Dermis blood vessel endothelial cell (primary cell): ENCODE results near the gene TARBP1. TPM values are rescaled to one million over a fixed set of nuclear protein-coding genes. Genes with fewer than 3 reads are reported as not detected.
"Not testable (repeated sequence)": the region's sequence is repeated elsewhere in the genome, so short reads cannot be mapped to it uniquely, and the experiment has no call there.

Source experiments
- DNase-seq: peaks from one replicate; pipeline ENCODE4 v3.0.0; 2010
- total RNA-seq: library from RNA; depleted of rRNA; stranded (reverse); fragments of >200 nt; gene quantifications from 2 replicates; pipeline ENCODE4 v1.2.3, GENCODE V29; 2014

TARBP1 gene
- total RNA-seq, 1 donor from 2014 or later, result 23.3 TPM

GRCh38 chr1:234435620-234436019 is 43.4 kb downstream of the TARBP1 start:
- DNase-seq, result no peak

- DNase-seq, result no peak
Measured at GRCh38 chr1:234434706-234435105, 44.3 kb downstream of the TARBP1 start.

- DNase-seq, result peak; percentile 73
Measured at GRCh38 chr1:234433563-234434285, 45.3 kb downstream of the TARBP1 start.

GRCh38 chr1:234431255-234431654 is 47.7 kb downstream of the TARBP1 start:
- DNase-seq, result peak; percentile 30

- DNase-seq, result no peak
Measured at GRCh38 chr1:234430691-234431090, 48.3 kb downstream of the TARBP1 start.

- no peak for DNase-seq
Measured at GRCh38 chr1:234429434-234429806, 49.6 kb downstream of the TARBP1 start.

- peak; percentile 13 for DNase-seq
Measured at GRCh38 chr1:234427950-234428646, 50.9 kb downstream of the TARBP1 start.

GRCh38 chr1:234413990-234414389 is 65.0 kb downstream of the TARBP1 start:
- DNase-seq, result no peak

- no peak for DNase-seq
Measured at GRCh38 chr1:234413485-234413884, 65.5 kb downstream of the TARBP1 start.

- no peak for DNase-seq
Measured at GRCh38 chr1:234412830-234413229, 66.1 kb downstream of the TARBP1 start.

- DNase-seq, result no peak
Measured at GRCh38 chr1:234409328-234409727, 69.7 kb downstream of the TARBP1 start.

GRCh38 chr1:234408757-234409156 is 70.2 kb downstream of the TARBP1 start:
- DNase-seq, result no peak

GRCh38 chr1:234406871-234407270 is 72.1 kb downstream of the TARBP1 start:
- no peak for DNase-seq

- DNase-seq, result no peak
Measured at GRCh38 chr1:234405676-234406075, 73.3 kb downstream of the TARBP1 start.

GRCh38 chr1:234402939-234403338 is 76.0 kb downstream of the TARBP1 start:
- DNase-seq, result no peak

GRCh38 chr1:234401658-234402057 is 77.3 kb downstream of the TARBP1 start:
- no peak for DNase-seq

- DNase-seq, result peak; percentile 61
Measured at GRCh38 chr1:234400773-234401172, 78.2 kb downstream of the TARBP1 start.

GRCh38 chr1:234399515-234399914 is 79.5 kb downstream of the TARBP1 start:
- not testable (repeated sequence) for DNase-seq

GRCh38 chr1:234398849-234399381 is 80.1 kb downstream of the TARBP1 start:
- DNase-seq, result no peak

- DNase-seq, result no peak
Measured at GRCh38 chr1:234397732-234398131, 81.2 kb downstream of the TARBP1 start.

GRCh38 chr1:234396871-234397270 is 82.1 kb downstream of the TARBP1 start:
- DNase-seq, result no peak

- no peak for DNase-seq
Measured at GRCh38 chr1:234396092-234396491, 82.9 kb downstream of the TARBP1 start.

GRCh38 chr1:234395297-234395696 is 83.7 kb downstream of the TARBP1 start:
- no peak for DNase-seq

GRCh38 chr1:234393190-234393589 is 85.8 kb downstream of the TARBP1 start:
- peak; percentile 4 for DNase-seq
